EH (cell line): Measurements from ENCODE around the gene USP21.

Experiments
- DNase-seq: peaks from one replicate; pipeline ENCODE4 v3.0.0-alpha.2; 2015; ENCODE audit warnings: low read depth

USP21 gene

DNA sequence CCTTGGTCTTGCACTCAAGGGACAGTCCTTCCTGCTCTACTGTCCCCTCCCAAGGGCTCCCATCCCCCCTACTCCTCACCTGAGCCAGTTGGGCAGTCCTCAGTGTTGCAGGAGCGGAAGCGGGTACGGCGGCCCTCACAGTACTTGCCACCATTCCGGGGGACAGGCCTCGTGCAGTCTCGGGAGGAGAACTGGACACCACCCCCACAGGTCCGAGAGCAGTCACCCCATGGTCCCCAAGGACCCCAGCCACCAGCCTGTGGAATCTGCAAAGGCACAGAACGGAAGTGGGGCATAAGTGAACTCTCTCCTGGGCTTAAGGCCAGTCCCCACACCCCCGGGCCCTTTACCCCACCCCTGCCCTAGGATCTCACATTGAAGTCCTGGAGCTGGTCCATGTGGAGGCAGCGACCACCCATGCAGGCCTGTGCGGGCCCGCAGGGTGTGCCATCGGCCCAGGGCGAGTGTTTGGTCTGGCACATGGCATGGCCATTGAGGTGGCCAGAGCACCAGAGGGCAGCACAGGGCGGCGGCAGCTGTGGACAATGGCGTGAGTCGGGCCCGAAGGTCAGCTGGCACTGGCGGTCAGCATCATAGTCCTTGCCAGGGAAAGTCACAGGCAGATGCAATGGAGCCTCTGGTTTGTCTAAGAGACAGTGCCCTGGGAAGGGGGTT, 34.4 kb downstream of the USP21 start:
- DNase-seq: no peak

DNA sequence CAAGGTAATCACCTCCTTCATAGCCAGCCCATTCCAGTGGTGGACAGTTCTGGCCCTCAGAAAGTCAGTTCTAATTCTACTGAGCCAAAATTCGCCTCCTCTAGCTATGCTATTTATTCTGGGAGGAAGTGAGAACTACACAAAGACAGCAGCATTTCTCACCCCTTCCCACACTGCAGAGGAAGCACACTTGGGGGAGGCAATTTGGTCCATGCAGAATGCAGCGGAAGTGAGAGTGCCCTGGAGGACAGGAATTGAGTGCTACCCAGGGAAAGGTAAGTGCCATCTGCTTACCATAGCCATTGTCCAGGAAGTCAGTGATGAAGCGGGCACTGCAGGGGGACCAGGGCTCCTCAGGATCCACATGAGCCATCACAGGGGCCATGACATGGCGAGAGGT, 35.9 kb downstream of the USP21 start:
- no peak for DNase-seq

DNA sequence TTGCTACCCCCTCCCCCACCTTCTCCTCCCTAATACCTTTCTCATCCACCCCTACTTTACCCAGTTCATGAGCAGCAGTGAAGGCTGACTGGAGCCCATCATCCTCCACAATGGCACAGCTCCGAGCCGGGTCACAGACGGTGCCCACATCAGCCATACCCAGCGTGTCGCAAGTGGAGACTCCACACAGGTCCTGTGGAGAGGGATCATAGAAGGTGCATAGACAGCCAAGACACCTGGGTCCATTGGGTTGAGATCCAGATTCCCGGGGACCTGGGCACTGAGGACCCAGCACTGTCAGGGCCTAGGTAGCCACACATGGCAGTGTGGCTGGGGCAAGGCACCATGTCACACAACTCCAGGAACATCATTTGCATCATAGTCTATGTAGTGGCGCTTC, 36.8 kb downstream of the USP21 start:
- DNase-seq: no peak

DNA sequence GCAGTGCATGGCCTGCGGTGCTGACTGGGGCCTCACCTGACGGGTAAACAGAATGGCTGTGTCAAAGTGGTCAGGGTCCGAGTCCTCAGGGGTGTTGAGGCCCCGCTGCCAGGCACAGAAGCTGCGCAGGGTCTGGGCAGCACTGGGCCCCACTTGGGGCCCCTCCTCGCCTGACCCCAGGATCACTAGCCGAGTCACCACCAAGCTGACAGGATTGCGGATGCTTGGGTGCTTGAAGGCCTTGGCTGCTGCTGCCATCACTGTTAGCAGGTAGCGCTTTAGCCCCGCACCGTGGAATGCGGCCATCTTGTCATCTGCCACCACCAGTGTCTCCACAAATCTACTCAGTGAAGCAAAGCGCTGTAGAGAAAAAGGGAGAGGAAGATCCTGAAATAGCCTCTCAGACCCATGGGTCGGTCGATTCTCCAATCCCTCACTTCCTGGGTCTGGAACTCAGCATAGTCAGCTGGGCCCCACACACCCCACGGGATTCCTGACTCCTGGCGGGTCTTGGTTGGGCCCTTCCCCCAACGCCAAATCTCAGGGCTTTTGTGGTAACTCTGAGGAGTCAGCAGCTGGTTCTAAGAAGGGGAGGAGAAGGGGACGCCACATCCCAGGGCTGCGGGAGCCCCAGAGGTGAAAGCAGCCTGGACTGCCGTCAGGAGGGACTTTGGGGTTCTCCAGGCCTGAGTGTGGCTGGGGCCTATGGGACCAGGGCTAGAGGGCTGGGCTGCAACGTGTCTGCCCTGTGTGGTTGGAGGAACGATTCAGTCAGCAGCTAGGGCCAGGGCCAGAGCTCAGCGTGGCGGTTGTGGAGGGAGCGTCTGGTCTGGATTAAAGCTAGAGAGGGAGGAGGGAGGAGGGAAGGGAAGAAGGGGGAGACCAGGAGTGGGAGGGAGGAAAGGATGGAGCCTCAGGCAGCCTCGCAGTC, 37.5 kb downstream of the USP21 start:
- DNase-seq: peak; percentile 95

DNA sequence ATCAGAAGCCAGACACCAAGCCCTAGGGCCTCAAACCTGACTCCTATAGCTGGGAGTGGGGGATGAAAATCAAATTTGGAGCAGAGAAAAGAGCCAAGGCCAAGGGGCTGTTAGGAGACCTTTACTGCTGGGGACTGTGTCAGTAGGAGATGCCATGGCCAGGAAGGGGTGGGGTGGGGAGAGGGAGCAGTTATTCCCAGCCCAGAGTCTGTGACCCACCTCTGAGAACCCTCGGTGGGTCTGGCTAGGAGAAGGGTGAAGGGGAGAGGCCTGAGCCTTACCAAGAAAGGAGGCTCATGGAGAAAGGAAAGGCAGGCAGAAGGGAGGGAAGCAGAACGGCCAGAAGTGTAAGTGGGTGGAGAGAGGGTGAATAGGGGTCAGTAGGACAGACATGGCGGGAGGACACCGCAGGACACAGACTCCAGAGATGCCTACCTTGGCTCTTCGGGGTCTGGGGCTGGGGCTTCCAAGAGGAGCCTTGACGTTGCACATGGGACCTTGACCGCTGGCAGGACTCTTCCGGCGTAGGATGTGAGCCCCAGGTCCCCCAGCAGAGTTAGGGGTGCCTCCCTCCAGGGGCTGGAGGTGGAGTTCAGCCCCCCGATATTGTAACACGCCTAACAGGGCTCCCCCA, 38.4 kb downstream of the USP21 start:
- no peak for DNase-seq

DNA sequence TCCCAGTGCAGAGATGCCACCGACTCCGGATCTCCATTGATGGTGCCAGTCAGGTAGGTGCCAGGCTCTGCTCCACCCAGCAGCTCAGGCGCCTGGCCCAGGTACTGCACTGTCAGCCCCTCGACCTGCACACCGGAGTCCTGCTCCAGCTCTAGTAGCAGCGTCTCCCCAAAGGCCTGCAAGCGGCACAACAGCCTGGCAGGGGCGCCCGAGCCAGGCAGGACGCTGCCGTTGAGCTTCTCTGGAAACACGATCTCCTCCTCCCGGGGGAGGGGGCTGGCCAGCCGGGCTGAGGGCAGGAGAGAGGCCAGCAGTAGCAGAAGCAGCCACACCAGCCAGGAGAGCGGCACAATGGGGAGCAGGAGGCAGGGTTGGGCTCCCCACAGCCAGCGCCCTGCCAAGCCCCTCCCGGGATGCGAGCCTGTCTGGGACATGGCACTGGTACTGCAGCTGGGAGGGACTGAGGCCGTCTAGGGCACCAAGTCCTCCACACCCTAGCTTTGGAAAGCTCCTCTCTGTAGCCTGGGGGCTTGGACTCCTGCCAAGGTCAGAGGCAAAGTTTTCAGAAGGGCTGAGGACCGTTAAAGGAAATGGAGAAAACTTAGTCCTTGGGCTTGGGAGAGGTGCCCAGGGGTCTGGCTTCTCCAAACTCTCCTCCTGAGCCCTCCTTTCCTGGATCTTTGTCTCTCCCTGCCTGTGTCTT, 39.0 kb downstream of the USP21 start:
- DNase-seq: peak; percentile 69

DNA sequence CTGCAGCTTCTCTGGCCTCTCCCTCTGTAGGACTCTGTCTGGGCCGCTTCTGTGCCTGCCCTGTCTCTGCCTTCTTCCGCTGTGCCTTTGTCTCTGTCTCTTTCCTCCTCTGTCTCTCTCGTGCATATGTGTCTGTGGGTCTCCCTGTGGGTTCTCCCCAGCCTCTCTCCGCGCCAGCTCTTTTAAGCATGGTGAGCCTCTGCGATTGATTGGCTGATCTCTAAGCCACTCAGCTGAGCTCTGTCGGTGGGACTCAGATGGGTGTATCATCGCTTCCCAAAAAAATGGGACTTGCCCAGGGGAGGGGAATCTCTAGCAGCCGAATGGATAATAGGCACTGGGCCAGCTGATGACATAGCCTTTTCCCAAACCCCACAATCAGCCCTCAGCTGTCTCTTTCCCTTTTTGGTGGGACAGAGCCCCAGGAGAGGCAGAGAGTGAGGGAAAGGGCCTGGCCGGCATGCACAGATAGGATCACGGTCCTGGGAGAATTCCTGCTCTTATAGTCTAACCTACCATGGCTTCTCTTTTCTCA, 39.7 kb downstream of the USP21 start, which contains the start of gene ADAMTS4:
TSS of gene ADAMTS4 (minus strand) at position 158 of the 535 bp plus-strand sequence. CDS start 427 bp downstream, outside the sequence.
- peak; percentile 95 for DNase-seq

DNA sequence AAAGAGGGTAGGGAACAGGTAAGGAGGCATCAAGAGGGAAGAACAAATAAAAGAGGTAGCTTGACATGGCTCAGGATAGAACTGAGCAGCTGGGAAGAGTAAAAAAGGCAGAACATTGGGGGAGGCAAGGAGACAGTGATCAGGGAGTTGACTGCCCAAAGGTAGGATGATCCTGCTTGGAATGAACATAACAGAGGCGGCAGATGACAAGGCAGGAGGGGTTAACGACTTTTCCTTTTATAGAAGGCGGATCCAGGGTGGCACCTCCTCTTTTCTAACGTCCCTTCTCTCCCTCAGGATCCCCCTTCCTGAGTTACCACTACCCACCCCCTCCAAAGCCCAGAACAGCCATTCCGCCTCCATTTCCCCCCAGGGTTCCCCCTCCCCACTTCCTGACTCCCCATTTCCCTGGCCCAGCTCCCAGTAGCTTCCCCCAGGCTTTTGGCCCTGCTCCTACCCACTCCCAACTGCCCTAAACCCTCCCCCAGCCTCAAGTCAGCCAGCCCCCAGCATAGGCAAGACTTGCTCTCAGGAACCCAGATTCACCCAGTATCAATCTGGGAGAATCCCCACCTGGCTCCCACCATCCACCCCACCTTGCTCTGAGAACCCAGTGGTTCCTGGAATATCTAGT, 40.3 kb downstream of the USP21 start:
- no peak for DNase-seq

DNA sequence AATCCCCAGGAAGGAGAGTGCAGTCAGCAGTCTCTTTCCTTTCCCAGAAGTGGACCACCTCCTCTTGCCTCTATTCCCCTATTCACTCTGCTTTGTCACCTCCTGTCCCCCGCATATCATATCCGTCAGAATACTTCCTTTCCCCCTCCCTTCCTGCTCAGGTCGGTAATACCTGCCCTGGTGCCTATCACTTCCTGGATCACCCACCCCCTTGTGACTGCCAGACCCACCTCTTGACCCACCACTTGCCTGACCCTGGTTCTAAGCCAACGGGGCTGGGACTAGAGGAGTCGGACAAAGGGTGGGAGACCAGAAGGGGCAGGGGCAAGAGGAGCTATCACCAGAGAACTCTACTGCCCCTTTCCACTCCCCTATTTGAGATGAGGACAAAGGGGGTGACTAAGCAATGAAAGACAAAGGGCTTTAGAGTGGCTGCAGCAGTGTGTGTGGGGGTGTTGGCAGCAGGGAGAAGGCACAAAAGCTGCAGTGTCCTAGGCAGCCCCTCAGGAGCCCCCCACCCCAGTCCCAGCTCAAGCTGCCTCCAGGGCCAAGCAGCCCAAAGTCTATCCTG, 41.2 kb downstream of the USP21 start:
- no peak for DNase-seq

DNA sequence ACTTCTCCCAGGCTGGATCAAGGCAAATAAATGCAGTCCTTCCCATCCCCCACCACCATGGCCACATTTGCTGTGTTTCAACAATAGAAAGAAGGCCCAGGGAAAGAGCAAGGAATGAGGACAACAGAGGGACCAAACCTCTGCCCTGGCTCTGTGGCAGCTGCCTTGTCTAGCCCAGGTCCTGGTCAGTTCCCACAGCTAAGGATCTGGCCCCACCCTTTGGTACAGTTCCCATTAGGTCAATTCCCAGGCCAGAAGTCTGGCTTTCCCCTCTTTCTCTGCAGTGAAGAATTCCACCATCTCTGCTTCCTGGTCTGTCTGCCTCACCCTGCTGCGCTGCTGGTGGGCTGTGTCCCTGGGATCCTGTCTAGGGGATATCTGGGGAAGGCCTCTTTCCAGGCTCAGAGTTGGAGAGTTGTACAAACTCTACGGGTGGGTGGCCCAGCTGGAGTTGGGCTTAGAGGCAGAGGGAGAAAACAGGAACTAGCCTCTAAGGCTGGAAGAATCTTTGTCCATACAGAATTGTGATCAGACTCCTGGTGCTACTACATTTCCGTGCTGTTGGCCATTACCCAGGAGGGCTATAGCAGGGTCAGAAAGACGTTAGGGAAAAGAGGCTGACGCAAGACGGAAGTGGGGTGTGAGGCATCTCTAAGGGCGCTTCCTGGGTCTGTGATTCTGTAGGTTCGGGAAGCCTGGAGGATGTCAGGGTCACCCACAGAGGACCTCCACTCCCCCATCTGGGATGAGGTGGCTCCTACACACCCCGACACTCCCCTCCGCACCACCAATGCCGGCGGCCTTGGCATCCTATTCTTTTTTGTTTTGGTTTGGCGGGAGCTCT, 41.9 kb downstream of the USP21 start:
- peak; percentile 88 for DNase-seq

DNA sequence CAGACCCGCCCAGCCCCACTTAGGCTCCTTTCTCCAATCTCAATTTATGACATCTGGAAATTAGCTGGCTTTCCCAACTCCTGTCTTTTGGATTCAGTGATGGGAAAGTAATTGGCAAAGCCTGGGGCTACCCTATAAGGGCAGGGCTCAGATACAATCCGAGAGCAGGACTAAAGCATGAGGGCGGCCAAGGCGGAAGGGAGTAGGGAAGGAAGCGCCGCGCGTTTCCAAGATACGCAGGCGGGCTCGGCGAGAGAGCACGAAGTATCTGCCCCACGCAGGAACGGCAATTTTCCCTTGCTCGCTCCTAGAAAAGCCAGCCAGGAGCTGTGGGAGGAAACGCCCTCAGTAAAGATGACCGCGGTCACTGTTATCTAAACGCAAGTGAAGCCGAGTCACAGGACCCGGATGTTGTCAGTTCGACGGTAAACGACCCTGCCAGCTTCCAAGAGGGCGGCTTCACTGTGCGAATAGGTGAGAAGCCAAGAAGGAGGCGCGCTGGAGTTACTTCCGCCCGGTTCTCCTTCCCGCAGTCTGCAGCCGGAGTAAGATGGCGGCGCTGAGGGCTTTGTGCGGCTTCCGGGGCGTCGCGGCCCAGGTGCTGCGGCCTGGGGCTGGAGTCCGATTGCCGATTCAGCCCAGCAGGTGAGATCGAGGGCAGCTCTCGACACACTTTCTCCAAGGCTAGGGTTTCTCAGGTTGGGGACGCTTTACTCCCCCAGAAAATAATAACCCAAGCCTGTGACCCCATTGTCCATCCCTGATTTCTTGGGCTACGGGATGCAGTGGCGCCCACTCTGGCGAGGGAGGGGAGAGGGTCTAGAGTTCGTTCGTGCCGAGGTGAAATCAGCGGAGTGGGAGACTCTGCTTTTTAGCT, 42.8 kb downstream of the USP21 start, which contains the start of gene NDUFS2:
TSS of gene NDUFS2 (plus strand) at position 532 of the 877 bp plus-strand sequence. CDS start at position 551, 19 bp downstream.
- DNase-seq: peak; percentile 99

DNA sequence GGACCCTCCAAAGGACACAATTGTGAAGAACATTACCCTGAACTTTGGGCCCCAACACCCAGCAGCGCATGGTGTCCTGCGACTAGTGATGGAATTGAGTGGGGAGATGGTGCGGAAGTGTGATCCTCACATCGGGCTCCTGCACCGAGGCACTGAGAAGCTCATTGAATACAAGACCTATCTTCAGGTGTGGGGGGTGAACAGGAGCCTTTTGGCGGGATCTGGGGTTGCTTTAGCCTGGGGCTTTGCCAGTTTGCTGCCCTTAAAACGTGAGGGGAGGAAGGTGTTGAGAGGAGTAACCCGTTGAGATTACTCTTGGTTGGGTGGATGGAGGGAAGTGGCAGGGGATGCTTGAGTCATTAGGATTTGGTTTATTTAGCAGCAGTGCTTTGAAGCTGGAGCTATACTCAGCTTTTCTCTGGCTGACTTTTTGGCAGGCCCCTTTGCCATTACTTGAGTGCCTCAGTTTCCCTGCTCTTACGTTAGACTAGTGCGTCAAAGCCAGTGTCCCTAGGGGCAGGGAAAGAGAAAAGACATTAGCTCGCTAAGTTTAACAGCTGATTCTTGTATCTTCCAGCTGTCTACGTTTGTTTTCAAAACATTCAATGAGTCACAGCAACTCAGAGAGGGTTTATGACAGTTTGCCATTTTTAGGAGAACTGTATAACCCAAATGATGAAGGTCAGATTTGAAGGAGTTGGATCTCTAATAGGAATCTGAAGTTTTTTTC, 47.3 kb downstream of the USP21 start:
- no peak for DNase-seq

DNA sequence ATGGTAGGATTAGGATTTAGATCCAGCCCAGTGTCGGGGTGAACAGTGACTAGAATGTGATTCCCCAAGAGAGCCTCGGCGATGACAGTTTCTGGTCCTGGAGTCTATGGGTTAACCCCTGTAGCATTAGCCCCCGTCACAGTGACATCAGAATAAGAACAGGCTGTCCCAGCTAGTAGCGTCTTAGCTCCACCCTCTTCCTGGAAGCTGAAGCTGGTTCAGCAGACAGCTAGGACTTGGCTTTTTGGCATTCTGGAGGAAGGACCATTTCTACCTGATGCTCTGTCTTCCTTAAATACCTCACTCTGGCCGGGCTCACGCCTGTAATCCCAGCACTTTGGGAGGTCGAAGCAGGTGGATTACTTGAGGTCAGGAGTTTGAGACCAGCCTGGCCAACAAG, 47.9 kb downstream of the USP21 start:
- DNase-seq: no peak

DNA sequence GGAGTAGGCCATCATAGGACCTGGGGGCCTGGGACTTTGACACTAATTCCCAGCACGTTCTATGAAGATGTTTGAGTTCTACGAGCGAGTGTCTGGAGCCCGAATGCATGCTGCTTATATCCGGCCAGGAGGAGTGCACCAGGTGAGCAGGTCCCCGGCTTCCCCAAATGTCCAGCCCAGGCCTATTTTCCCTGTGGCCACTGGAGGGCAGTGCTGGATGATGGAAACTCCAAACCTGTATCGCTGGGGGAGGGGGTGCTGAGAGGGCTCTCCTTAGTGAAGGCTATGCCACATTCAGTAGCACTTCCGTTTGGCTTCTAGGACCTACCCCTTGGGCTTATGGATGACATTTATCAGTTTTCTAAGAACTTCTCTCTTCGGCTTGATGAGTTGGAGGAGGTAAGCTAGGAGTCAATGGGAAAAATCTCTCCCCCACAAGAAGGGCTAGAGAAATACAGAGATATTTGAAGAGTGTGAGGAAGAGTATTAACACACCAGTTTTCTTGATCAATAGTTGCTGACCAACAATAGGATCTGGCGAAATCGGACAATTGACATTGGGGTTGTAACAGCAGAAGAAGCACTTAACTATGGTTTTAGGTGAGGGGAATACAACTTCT, 50.6 kb downstream of the USP21 start:
- DNase-seq: peak; percentile 77

DNA sequence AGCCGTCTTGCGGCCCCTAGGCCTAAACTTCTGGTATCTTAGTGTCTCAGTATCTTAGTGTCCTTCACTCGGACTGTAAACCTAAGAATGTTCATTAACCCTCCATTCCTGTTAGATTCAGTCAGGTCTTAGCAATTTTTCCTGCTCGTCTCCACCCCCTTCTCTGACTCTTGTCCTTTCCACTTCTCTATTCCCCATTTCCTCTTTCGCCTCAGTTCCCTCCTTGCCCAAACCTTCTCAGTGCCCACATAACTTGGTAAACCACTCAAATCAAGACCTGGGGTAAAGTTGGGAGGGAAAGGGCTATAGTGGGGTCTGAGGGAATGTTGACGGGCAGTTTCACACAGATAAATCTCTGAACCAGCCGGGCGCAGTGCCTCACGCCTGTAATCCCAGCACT, 55.1 kb downstream of the USP21 start:
- DNase-seq: no peak

DNA sequence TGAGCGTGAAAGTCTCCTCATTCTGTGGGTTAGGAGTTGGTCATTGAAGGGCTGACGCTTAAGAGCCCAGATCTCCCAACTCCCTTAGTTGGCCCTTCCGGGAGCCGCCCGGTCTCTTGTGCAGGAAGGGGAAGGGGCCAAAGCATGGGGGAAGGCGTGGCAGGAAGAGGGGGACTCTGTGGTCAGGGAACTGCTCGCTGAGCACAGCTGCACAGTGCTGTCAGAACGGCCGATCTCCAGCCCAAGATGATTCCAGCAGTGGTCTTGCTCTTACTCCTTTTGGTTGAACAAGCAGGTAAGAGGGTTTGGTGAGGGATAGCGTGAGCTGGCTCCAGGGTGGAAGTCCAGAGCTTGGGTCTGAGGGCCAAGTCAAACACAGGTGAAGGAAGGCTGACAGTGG, 55.8 kb downstream of the USP21 start, which contains the start of gene FCER1G:
TSS of gene FCER1G (plus strand) at position 220 of the 400 bp plus-strand sequence. CDS start at position 247, 27 bp downstream.
- DNase-seq: no peak
